K562 (cell line): Measurements from ENCODE around the gene PITPNM3. TPM values are rescaled to one million over a fixed set of nuclear protein-coding genes. Genes with fewer than 3 reads are reported as not detected.

Source experiments
- ATAC-seq: fragments of 200-7000 bp; cut with Tn5 transposase; 3 replicates; pipeline ENCODE4 v1.9.1; 2020; ENCODE audit warnings: moderate library complexity
- BruUV-seq: library from RNA; stranded (reverse); fragments of 400-500 nt; replicated peaks from 2 replicates; lab custom pipeline; 2021; lab: Mats Ljungman, UMichigan
- CTCF ChIA-PET: fragments of 300-600 bp; formaldehyde crosslinking; extraction: SDS; loops from one replicate; lab custom pipeline; 2021; ENCODE audit warnings: low intra/inter-chr PET ratio; lab: Yijun Ruan, JAX
- POLR2A ChIA-PET: fragments of 300-600, 350-650 bp; sonication (Branson Sonifier 250); formaldehyde crosslinking; extraction: SDS; loops from one replicate; lab custom pipeline; 2021; ENCODE audit warnings: antibody characterized with exemption, inconsistent platforms; lab: Yijun Ruan, JAX
- DNase-seq, 4 experiments: peaks; one replicate each; pipeline versions ENCODE4 v3.0.0 to v3.0.0-alpha.2; 2011 to 2018; ENCODE audit warnings: low spot score in 3 of 4, mixed read lengths in 3 of 4; ENCODE audit errors: extremely low read depth in 1 of 4
- FAIRE-seq: peaks from 2 replicates; lab custom pipeline; 2011; peaks lifted over from hg19 to GRCh38; lab: Jason Lieb, UNC
- H2AFZ ChIP-seq: 2 replicates; pipeline ENCODE4 v1.6.0; 2011; ENCODE audit warnings: low read depth, low read length, control low read depth, inconsistent platforms
- H3K27ac ChIP-seq: fragments of 200-600 bp; 3 replicates; pipeline ENCODE4 v1.8.0; 2011; ENCODE audit warnings: low read depth, mild to moderate bottlenecking, control low read depth, inconsistent platforms, low read length, moderate library complexity, mixed read lengths; ENCODE audit errors: extremely low read depth
- H3K27me3 ChIP-seq, 2 experiments: fragments of 300-600 bp in 1 of 2; 2 replicates in 1 of 2; 3 replicates in 1 of 2; pipeline versions ENCODE4 v1.6.0 to v1.8.0; 2011; ENCODE audit warnings: inconsistent platforms in 2 of 2, low read length in 2 of 2, mild to moderate bottlenecking in 1 of 2, mixed read lengths in 1 of 2, moderate library complexity in 1 of 2; ENCODE audit not compliant: control insufficient read depth in 2 of 2, insufficient read depth in 2 of 2
- H3K36me3 ChIP-seq: fragments of 300-600 bp; 3 replicates; pipeline ENCODE4 v1.8.0; 2011; ENCODE audit warnings: mild to moderate bottlenecking, low read length, inconsistent platforms; ENCODE audit not compliant: control insufficient read depth, insufficient read depth
- H3K4me1 ChIP-seq, 2 experiments: fragments of 200-600 bp in 1 of 2; replicated peaks in 1 of 2; 2 replicates in 1 of 2; 3 replicates in 1 of 2; pipeline versions ENCODE4 v1.5.1 to v1.8.0; 2011; ENCODE audit warnings: inconsistent platforms in 2 of 2, low read length in 2 of 2, mild to moderate bottlenecking in 1 of 2, mixed read lengths in 1 of 2, moderate library complexity in 1 of 2; ENCODE audit not compliant: control insufficient read depth in 2 of 2, insufficient read depth in 2 of 2
- H3K4me2 ChIP-seq: 2 replicates; pipeline ENCODE4 v1.6.1; 2011; ENCODE audit warnings: low read length, control low read depth, inconsistent platforms, mixed read lengths; ENCODE audit not compliant: insufficient read depth
- H3K4me3 ChIP-seq: fragments of 200-600 bp; sonication (generic), shearing (Covaris generic); 2 replicates; pipeline ENCODE4 v1.5.1; 2016; ENCODE audit warnings: control low read depth, inconsistent platforms
- H3K79me2 ChIP-seq: fragments of 200-600 bp; 3 replicates; pipeline ENCODE4 v1.8.0; 2011; ENCODE audit warnings: low read length, inconsistent platforms; ENCODE audit not compliant: control insufficient read depth, insufficient read depth
- H3K9ac ChIP-seq, 2 experiments: 2 replicates each; pipeline versions ENCODE4 v1.6.0 to v1.6.1; 2011; ENCODE audit warnings: low read depth in 2 of 2, low read length in 2 of 2, control low read depth in 1 of 2, inconsistent platforms in 1 of 2, mild to moderate bottlenecking in 1 of 2, mixed read lengths in 1 of 2; ENCODE audit not compliant: insufficient read depth in 1 of 2
- H3K9me1 ChIP-seq: one replicate; pipeline ENCODE4 v1.6.0; 2011; ENCODE audit warnings: inconsistent platforms, mild to moderate bottlenecking, low read length, moderate library complexity; ENCODE audit not compliant: control insufficient read depth, insufficient read depth
- H3K9me3 ChIP-seq: replicated peaks from 2 replicates; pipeline ENCODE4 v1.5.1; 2011; ENCODE audit warnings: low read depth, low read length, inconsistent platforms; ENCODE audit not compliant: control insufficient read depth, insufficient read depth
- H4K20me1 ChIP-seq: replicated peaks from 2 replicates; pipeline ENCODE4 v1.6.1; 2011; ENCODE audit warnings: low read length, inconsistent platforms, mixed read lengths; ENCODE audit not compliant: control insufficient read depth, insufficient read depth
- FOXA3 ChIP-seq, 2 experiments: fragments of 450-650 bp in 1 of 2; sonication (generic) in 1 of 2; formaldehyde crosslinking; IDR thresholded peaks in 1 of 2; conservative IDR thresholded peaks in 1 of 2; 2 replicates each; pipeline versions ENCODE4 v1.4.0 to v1.8.0; 2020 to 2022; ENCODE audit warnings: mild to moderate bottlenecking in 2 of 2, missing genetic modification reagents in 1 of 2
- KDM4B ChIP-seq, 2 experiments: fragments of 450-650 bp in 1 of 2; sonication (generic) in 1 of 2; IDR thresholded peaks; 2 replicates each; pipeline ENCODE4 v1.6.1; 2016 to 2017; ENCODE audit warnings: borderline replicate concordance in 2 of 2, antibody characterized with exemption in 1 of 2, low read depth in 1 of 2, mild to moderate bottlenecking in 1 of 2
- L3MBTL2 ChIP-seq: fragments of 450-650 bp; IDR thresholded peaks from 2 replicates; pipeline ENCODE4 v1.6.1; 2016; ENCODE audit warnings: mild to moderate bottlenecking, moderate library complexity
- MCM5 ChIP-seq: fragments of 450-650 bp; IDR thresholded peaks from 2 replicates; pipeline ENCODE4 v1.6.1; 2016; ENCODE audit warnings: low read depth
- MYNN ChIP-seq, 2 experiments: sonication (generic); formaldehyde crosslinking in 1 of 2; IDR thresholded peaks; 2 replicates each; pipeline versions ENCODE4 v1.5.0 to v1.6.1; 2016 to 2020; ENCODE audit warnings: antibody characterized with exemption in 1 of 2, missing genetic modification reagents in 1 of 2
- ZBTB8A ChIP-seq: fragments of 450-650 bp; IDR thresholded peaks from 2 replicates; pipeline ENCODE4 v1.6.1; 2018; ENCODE audit warnings: mild to moderate bottlenecking, moderate library complexity; ENCODE audit not compliant: partially characterized antibody
- ZKSCAN3 ChIP-seq: fragments of 250-450 bp; sonication (Bioruptor Pico); IDR thresholded peaks from 2 replicates; pipeline ENCODE4 v1.4.0; 2020
- ZNF408 ChIP-seq: fragments of 250-450 bp; sonication (Bioruptor Pico); IDR thresholded peaks from 2 replicates; pipeline ENCODE4 v1.4.0; 2020; ENCODE audit warnings: low read depth, mild to moderate bottlenecking, moderate library complexity
- WGBS: fragments of 100-300 bp; shearing (Covaris generic); methylation state at CpG from one replicate; pipeline ENCODE4 v1.1.6; 2016; ENCODE audit warnings: low coverage, mixed read lengths; ENCODE audit not compliant: insufficient coverage; ENCODE audit errors: missing lambda C conversion rate; 5-methylcytosine and 5-hydroxymethylcytosine counted together
- in situ Hi-C: fragments of 300-500 bp; cut with MboI; formaldehyde crosslinking; loops from 4 replicates; pipeline ENCODE4 v1.15.0; 2018; ENCODE audit warnings: inconsistent platforms, mixed read lengths
- intact Hi-C: fragments of 100-400 bp; cut with micrococcal nuclease; formaldehyde crosslinking; loops from 2 replicates; pipeline ENCODE4 v1.14.2; 2022
- polyA plus RNA-seq, 8 experiments: library from polyadenylated mRNA; depleted of rRNA in 4 of 8; stranded (reverse) in 5 of 8; unstranded in 3 of 8; fragments of >200 nt; fragmentation: Nextera tagmentation in 2 of 8; fragmentation: Illumina TruSeq in 1 of 8; extraction: Ambion mirVana in 2 of 8; extraction: Trizol in 1 of 8; gene quantifications; 2 replicates each; pipeline versions ENCODE4 v1.2.1 to v1.2.3, GENCODE V29; 2011 to 2014; ENCODE audit warnings: inconsistent platforms in 1 of 8, missing spikeins in 1 of 8
- total RNA-seq, 7 experiments: library from RNA; depleted of rRNA in 6 of 7; stranded (reverse); fragments of >200 nt in 6 of 7; fragmentation: Illumina TruSeq in 2 of 7; extraction: Trizol in 2 of 7; gene quantifications; 2 replicates each; pipeline versions ENCODE4 v1.2.1 to v1.2.3, GENCODE V29; 2011 to 2021; ENCODE audit warnings: low replicate concordance in 1 of 7

The PITPNM3 gene
- total and polyA plus RNA-seq, 9 of the 15 experiments (the other 6 are each of a cell fraction or from before 2014, with no cell fraction given): 0.14 to 0.38 (median 0.22) TPM; not detected in 2

DNA sequence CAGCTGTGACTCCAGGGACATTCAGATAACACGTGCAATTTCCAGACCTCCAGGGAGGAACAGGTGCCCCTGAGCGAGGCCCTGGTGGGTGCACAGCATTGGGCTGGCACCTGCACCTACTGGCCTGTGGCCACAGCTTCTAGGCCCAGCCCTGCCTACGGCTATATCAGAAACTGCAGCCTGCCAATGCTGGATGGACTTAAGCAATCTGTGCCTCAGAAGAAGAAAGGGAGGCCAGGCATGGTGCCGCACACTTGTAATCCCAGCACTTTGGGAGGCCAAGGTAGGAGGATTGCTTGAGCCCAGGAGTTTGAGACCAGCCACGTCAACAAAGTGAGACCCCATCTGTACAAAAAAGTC lies 12.4 kb downstream of the PITPNM3 start:
- WGBS: 8% methylated on average over 2 of the region's 5 CpGs
- BruUV-seq: no TSS peak
- intact Hi-C loops (no loop called here), in situ Hi-C loops (no loop called here)
- ChIA-PET POLR2A (no interaction called here), CTCF (no interaction called here)
- no peaks in the 10 kb centered on the region for H4K20me1 ChIP-seq
- no peaks in the 10 kb centered on the region for H3K9me1 ChIP-seq
- H3K27me3 ChIP-seq: peaks cover 6 to 37% of the 10 kb centered on the region in 2 experiments; a peak in 4 of 5 replicates
- no peaks in the 10 kb centered on the region for H3K79me2 ChIP-seq
- DNase-seq (no peak), ATAC-seq (no peak), FAIRE-seq (no peak)
- H2AFZ ChIP-seq: no peak overlapping the region
- TF ChIP-seq MCM5 (no peak), ZNF408 (CRISPR knock-in tag) (no peak), L3MBTL2 (no peak), ZBTB8A (no peak), MYNN (IDR thresholded peaks at IDR 0.05) (no peak), MYNN (CRISPR knock-in tag; IDR thresholded peaks at IDR 0.05) (no peak), KDM4B (IDR thresholded peaks at IDR 0.05; ENCODE audit: borderline replicate concordance in 2 of 2, low read depth in 1 of 2) (no peak), ZKSCAN3 (CRISPR knock-in tag) (no peak), FOXA3 (CRISPR knock-in tag; conservative IDR thresholded peaks at IDR 0.05 in 1 of 2, IDR thresholded peaks at IDR 0.05 in 1 of 2) (no peak)
- H3K36me3 ChIP-seq: no peaks in the 10 kb centered on the region
- no peaks in the 10 kb centered on the region; the same call in 1 of the 2 replicates for H3K9me3 ChIP-seq
- H3K4me2 ChIP-seq: no peak overlapping the region
- no peak overlapping the region for H3K27ac ChIP-seq
- H3K4me1 ChIP-seq: no peaks in the 10 kb centered on the region
- H3K4me3 ChIP-seq: no peak overlapping the region
- H3K9ac ChIP-seq: no peak overlapping the region
